Testis (tissue), 3 donors: Measurements from ENCODE around the gene BAD. TPM values are rescaled to one million over a fixed set of nuclear protein-coding genes. Genes with fewer than 3 reads are reported as not detected.

Source experiments
- DNase-seq: peaks from one replicate; pipeline ENCODE4 v3.0.0-alpha.2; 2019
- H3K27ac ChIP-seq, 2 donors: fragments of 200-600 bp; sonication (generic); one replicate each; pipeline ENCODE4 v1.5.1; 2019
- H3K27me3 ChIP-seq: fragments of 200-600 bp; sonication (generic); one replicate; pipeline ENCODE4 v1.5.1; 2019
- H3K36me3 ChIP-seq: fragments of 200-600 bp; sonication (generic); one replicate; pipeline ENCODE4 v1.5.1; 2017; ENCODE audit warnings: low read depth; ENCODE audit errors: missing control alignments
- H3K4me1 ChIP-seq: fragments of 200-600 bp; sonication (generic); one replicate; pipeline ENCODE4 v1.5.1; 2019
- H3K4me3 ChIP-seq, 2 donors: fragments of 200-600 bp; sonication (generic); one replicate each; pipeline ENCODE4 v1.5.1; 2017 to 2019
- H3K9me3 ChIP-seq: fragments of 200-600 bp; sonication (generic); one replicate; pipeline ENCODE4 v1.5.1; 2017
- CTCF ChIP-seq, 3 experiments: fragments of 450-650 bp in 2 of 3; fragments of 200-600 bp in 1 of 3; sonication (generic) in 1 of 3; IDR thresholded peaks; one replicate each; pipeline ENCODE4 v1.5.1; 2016 to 2019; ENCODE audit warnings: antibody characterized with exemption in 3 of 3, mild to moderate bottlenecking in 2 of 3, moderate library complexity in 1 of 3
- POLR2A ChIP-seq: fragments of 450-650 bp; IDR thresholded peaks from one replicate; pipeline ENCODE4 v1.6.1; 2017; ENCODE audit warnings: antibody characterized with exemption, mild to moderate bottlenecking, moderate library complexity
- WGBS, 2 donors: methylation state at CpG; one replicate each; pipeline ENCODE4 v1.1.5; 2018; 5-methylcytosine and 5-hydroxymethylcytosine counted together
- intact Hi-C: fragments of 100-400 bp; cut with DNase I; formaldehyde crosslinking; loops from one replicate; pipeline ENCODE4 v1.15.1; 2023; ENCODE audit warnings: low total_unique reads
- polyA plus RNA-seq: library from polyadenylated mRNA; stranded (reverse); fragments of 350-450 nt; fragmentation: Illumina TruSeq; extraction: RNeasy Lipid Tissue Mini Kit (QIAGEN cat#74804); gene quantifications from one replicate; pipeline ENCODE4 v1.2.3, GENCODE V29; 2014; ENCODE audit warnings: low read depth, low replicate concordance; ENCODE audit not compliant: insufficient read depth
- total RNA-seq, 2 donors: library from RNA; depleted of rRNA; stranded (reverse); fragments of >200 nt; gene quantifications; one replicate each; pipeline ENCODE4 v1.2.3, GENCODE V29; 2016

BAD gene
- total and polyA plus RNA-seq, 3 donors from 2014 or later, result 85.2 to 110 (median 88.7) TPM

- no peaks in the 10 kb centered on the region for H3K9me3 ChIP-seq
- intact Hi-C loops, result no loop called here
- peak within 1 kb of the TSS; percentile 74 to 75 for H3K4me3 ChIP-seq
- no peaks in the 10 kb centered on the region for H3K36me3 ChIP-seq
- TF ChIP-seq CTCF (IDR thresholded peaks at IDR 0.05), result peak in 1 of 3 experiments; percentile 1
- TF ChIP-seq POLR2A, result no peak
- H3K4me1 ChIP-seq, result peaks cover 39% of the 10 kb centered on the region
- peak; percentile 92 for DNase-seq
- WGBS, 2 donors, result 0 to 1% methylated on average over 25 to 53 of the region's 54 CpGs
- H3K27me3 ChIP-seq, result no peaks in the 10 kb centered on the region
- H3K27ac ChIP-seq, result peak within 1 kb of the TSS; percentile 72 to 84
Observed at GRCh38 chr11:64225608-64226506, 58.6 kb downstream of the BAD start, which contains the start of the genes NUDT22 and TRPT1. Gene NUDT22, plus strand, starts transcription at chr11:64226274. Its CDS starts 379 bp downstream, at chr11:64226653. Gene TRPT1, minus strand, starts transcription at chr11:64226186. Its CDS starts 326 bp downstream, at chr11:64225860.

- Histone ChIP-seq H3K4me1 (peaks cover 38% of the 10 kb centered on the region), H3K4me3 (peak overlapping the region; percentile 74 to 75), H3K27ac (peak overlapping the region; percentile 72 to 84), H3K9me3 (no peaks in the 10 kb centered on the region), H3K27me3 (no peaks in the 10 kb centered on the region), H3K36me3 (no peaks in the 10 kb centered on the region)
- TF ChIP-seq CTCF (IDR thresholded peaks at IDR 0.05), result no peak
- TF ChIP-seq POLR2A, result no peak
- DNase-seq, result no peak
- 50 to 58% methylated on average over 4 to 22 of the region's 22 CpGs for WGBS, 2 donors
- intact Hi-C loops, result no loop called here
Observed at GRCh38 chr11:64224891-64225607, 59.4 kb downstream of the BAD start.

GRCh38 chr11:64224151-64224890, 60.1 kb downstream of the BAD start:
- TF ChIP-seq CTCF (IDR thresholded peaks at IDR 0.05), result no peak
- TF ChIP-seq POLR2A, result no peak
- H3K27ac ChIP-seq, result no peak overlapping the region
- H3K4me1 ChIP-seq, result peaks cover 32% of the 10 kb centered on the region
- H3K4me3 ChIP-seq, result no peak overlapping the region
- intact Hi-C loops, result no loop called here
- 80 to 91% methylated on average over 8 to 17 of the region's 17 CpGs for WGBS, 2 donors
- no peaks in the 10 kb centered on the region for H3K36me3 ChIP-seq
- H3K27me3 ChIP-seq, result no peaks in the 10 kb centered on the region
- no peaks in the 10 kb centered on the region for H3K9me3 ChIP-seq
- DNase-seq, result no peak

- no peak overlapping the region for H3K27ac ChIP-seq
- DNase-seq, result no peak
- H3K4me3 ChIP-seq, result no peak overlapping the region
- 78 to 80% methylated on average over 13 to 24 of the region's 24 CpGs for WGBS, 2 donors
- intact Hi-C loops, result no loop called here
- no peaks in the 10 kb centered on the region for H3K36me3 ChIP-seq
- TF ChIP-seq CTCF (IDR thresholded peaks at IDR 0.05) (no peak), POLR2A (no peak)
- peaks cover 32% of the 10 kb centered on the region for H3K4me1 ChIP-seq
- H3K27me3 ChIP-seq, result no peaks in the 10 kb centered on the region
- no peaks in the 10 kb centered on the region for H3K9me3 ChIP-seq
Observed at GRCh38 chr11:64223001-64223651, 61.3 kb downstream of the BAD start.
